Muscle layer of duodenum (tissue), 2 donors: ENCODE measurements around the gene ARVCF.

Source experiments
- H3K27ac ChIP-seq: one replicate; pipeline ENCODE4 v1.7.0; 2013; ENCODE audit warnings: mild to moderate bottlenecking, low read length
- H3K27me3 ChIP-seq: one replicate; pipeline ENCODE4 v1.7.0; 2013; ENCODE audit warnings: low read depth, mild to moderate bottlenecking, control low read depth, low read length
- H3K36me3 ChIP-seq, 2 donors: one replicate each; pipeline ENCODE4 v1.7.0; 2013; ENCODE audit warnings: low read length in 2 of 2, control low read depth in 1 of 2, mild to moderate bottlenecking in 1 of 2; ENCODE audit not compliant: insufficient read depth in 2 of 2, control insufficient read depth in 1 of 2
- H3K4me1 ChIP-seq, 2 donors: one replicate each; pipeline ENCODE4 v1.7.0; 2013; ENCODE audit warnings: low read length in 2 of 2, mild to moderate bottlenecking in 2 of 2, control low read depth in 1 of 2, moderate library complexity in 1 of 2; ENCODE audit not compliant: insufficient read depth in 2 of 2, control insufficient read depth in 1 of 2
- H3K4me3 ChIP-seq, 2 donors: one replicate each; pipeline ENCODE4 v1.7.0; 2013; ENCODE audit warnings: low read length in 2 of 2, low read depth in 1 of 2, mild to moderate bottlenecking in 1 of 2
- H3K9me3 ChIP-seq, 2 donors: one replicate each; pipeline ENCODE4 v1.7.0; 2013; ENCODE audit warnings: low read length in 2 of 2, control low read depth in 1 of 2, mild to moderate bottlenecking in 1 of 2; ENCODE audit not compliant: control insufficient read depth in 1 of 2
- donor health status: healthy.

Gene ARVCF

GRCh38 chr22:19977296-19978243, 39.1 kb downstream of the ARVCF start:
- no peak overlapping the region for H3K27ac ChIP-seq
- H3K9me3 ChIP-seq, result no peaks in the 10 kb centered on the region
- peaks cover 6 to 55% of the 10 kb centered on the region in 2 donors for H3K36me3 ChIP-seq
- no peak overlapping the region for H3K4me3 ChIP-seq
- peaks cover 0 to 10% of the 10 kb centered on the region in 2 donors for H3K4me1 ChIP-seq
- H3K27me3 ChIP-seq, result no peaks in the 10 kb centered on the region

- Histone ChIP-seq H3K9me3 (no peaks in the 10 kb centered on the region), H3K4me1 (peaks cover 0 to 10% of the 10 kb centered on the region in 2 donors), H3K36me3 (peaks cover 6 to 61% of the 10 kb centered on the region in 2 donors), H3K27me3 (no peaks in the 10 kb centered on the region), H3K27ac (no peak overlapping the region), H3K4me3 (no peak overlapping the region)
Observed at GRCh38 chr22:19976671-19977070, 40.0 kb downstream of the ARVCF start.

- Histone ChIP-seq H3K27ac (no peak overlapping the region), H3K27me3 (no peaks in the 10 kb centered on the region), H3K9me3 (no peaks in the 10 kb centered on the region), H3K4me1 (peaks cover 0 to 12% of the 10 kb centered on the region in 2 donors), H3K4me3 (no peak overlapping the region), H3K36me3 (peaks cover 6 to 62% of the 10 kb centered on the region in 2 donors)
Observed at GRCh38 chr22:19975707-19976035, 41.0 kb downstream of the ARVCF start.

GRCh38 chr22:19974935-19975706, 41.5 kb downstream of the ARVCF start:
- Histone ChIP-seq H3K27me3 (no peaks in the 10 kb centered on the region), H3K4me3 (no peak overlapping the region), H3K4me1 (peaks cover 0 to 14% of the 10 kb centered on the region in 2 donors), H3K27ac (no peak overlapping the region), H3K36me3 (peaks cover under 1 to 57% of the 10 kb centered on the region in 2 donors), H3K9me3 (no peaks in the 10 kb centered on the region)

- H3K4me1 ChIP-seq, result peaks cover 0 to 14% of the 10 kb centered on the region in 2 donors
- peaks cover 0 to 52% of the 10 kb centered on the region in 2 donors for H3K36me3 ChIP-seq
- H3K27ac ChIP-seq, result no peak overlapping the region
- H3K4me3 ChIP-seq, result no peak overlapping the region
- H3K27me3 ChIP-seq, result no peaks in the 10 kb centered on the region
- no peaks in the 10 kb centered on the region for H3K9me3 ChIP-seq
Observed at GRCh38 chr22:19974268-19974861, 42.3 kb downstream of the ARVCF start.

GRCh38 chr22:19973551-19974267, 42.9 kb downstream of the ARVCF start:
- Histone ChIP-seq H3K4me3 (no peak overlapping the region), H3K9me3 (no peaks in the 10 kb centered on the region), H3K4me1 (peaks cover 0 to 14% of the 10 kb centered on the region in 2 donors), H3K27ac (no peak overlapping the region), H3K36me3 (peaks cover 0 to 51% of the 10 kb centered on the region in 2 donors), H3K27me3 (no peaks in the 10 kb centered on the region)

GRCh38 chr22:19972652-19973550, 43.7 kb downstream of the ARVCF start:
- H3K4me3 ChIP-seq, result no peak overlapping the region
- no peaks in the 10 kb centered on the region for H3K27me3 ChIP-seq
- H3K9me3 ChIP-seq, result no peaks in the 10 kb centered on the region
- H3K27ac ChIP-seq, result no peak overlapping the region
- H3K4me1 ChIP-seq, result peaks cover 0 to 14% of the 10 kb centered on the region in 2 donors
- H3K36me3 ChIP-seq, result peaks cover under 1 to 52% of the 10 kb centered on the region in 2 donors

GRCh38 chr22:19972251-19972650, 44.4 kb downstream of the ARVCF start:
- no peaks in the 10 kb centered on the region for H3K27me3 ChIP-seq
- peaks cover 0 to 14% of the 10 kb centered on the region in 2 donors for H3K4me1 ChIP-seq
- H3K9me3 ChIP-seq, result no peaks in the 10 kb centered on the region
- H3K36me3 ChIP-seq, result peaks cover 7 to 54% of the 10 kb centered on the region in 2 donors
- no peak overlapping the region for H3K27ac ChIP-seq
- no peak overlapping the region for H3K4me3 ChIP-seq

- Histone ChIP-seq H3K4me1 (peaks cover 0 to 14% of the 10 kb centered on the region in 2 donors), H3K36me3 (peaks cover 11 to 61% of the 10 kb centered on the region in 2 donors), H3K27ac (no peak overlapping the region), H3K27me3 (no peaks in the 10 kb centered on the region), H3K9me3 (no peaks in the 10 kb centered on the region), H3K4me3 (no peak overlapping the region)
Observed at GRCh38 chr22:19971276-19972124, 45.1 kb downstream of the ARVCF start.
